ENCODE measurements around the gene OR10P1. TPM values are rescaled to one million over a fixed set of nuclear protein-coding genes. Genes with fewer than 3 reads are reported as not detected.

OR10P1 gene
- total and polyA plus RNA-seq, 10 of the 15 experiments (the other 5 are each of a cell fraction or from before 2014, with no cell fraction given), result not detected

DNA sequence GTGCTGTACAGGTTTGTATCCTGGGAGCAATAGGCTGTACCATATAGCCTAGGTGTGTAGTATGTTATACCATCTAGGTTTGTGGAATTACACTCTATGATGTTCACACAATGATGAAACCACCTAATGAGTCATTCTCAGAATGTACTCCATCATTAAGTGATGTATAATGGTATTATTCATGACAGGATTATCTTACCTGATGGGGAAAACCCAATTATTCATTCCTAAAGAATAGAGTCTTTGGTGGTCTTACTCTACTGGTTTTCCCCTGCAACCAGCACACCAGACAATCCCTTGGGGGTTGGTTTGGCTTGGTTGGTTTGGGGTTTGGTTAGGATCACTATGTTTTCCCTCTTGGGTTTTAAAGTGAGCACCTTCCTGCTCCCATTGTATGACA is 12.6 kb upstream of the OR10P1 start (continued):
- TF ChIP-seq, protein P1, sequence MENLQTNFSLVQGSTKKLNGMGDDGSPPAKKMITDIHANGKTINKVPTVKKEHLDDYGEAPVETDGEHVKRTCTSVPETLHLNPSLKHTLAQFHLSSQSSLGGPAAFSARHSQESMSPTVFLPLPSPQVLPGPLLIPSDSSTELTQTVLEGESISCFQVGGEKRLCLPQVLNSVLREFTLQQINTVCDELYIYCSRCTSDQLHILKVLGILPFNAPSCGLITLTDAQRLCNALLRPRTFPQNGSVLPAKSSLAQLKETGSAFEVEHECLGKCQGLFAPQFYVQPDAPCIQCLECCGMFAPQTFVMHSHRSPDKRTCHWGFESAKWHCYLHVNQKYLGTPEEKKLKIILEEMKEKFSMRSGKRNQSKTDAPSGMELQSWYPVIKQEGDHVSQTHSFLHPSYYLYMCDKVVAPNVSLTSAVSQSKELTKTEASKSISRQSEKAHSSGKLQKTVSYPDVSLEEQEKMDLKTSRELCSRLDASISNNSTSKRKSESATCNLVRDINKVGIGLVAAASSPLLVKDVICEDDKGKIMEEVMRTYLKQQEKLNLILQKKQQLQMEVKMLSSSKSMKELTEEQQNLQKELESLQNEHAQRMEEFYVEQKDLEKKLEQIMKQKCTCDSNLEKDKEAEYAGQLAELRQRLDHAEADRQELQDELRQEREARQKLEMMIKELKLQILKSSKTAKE (IDR thresholded peaks at IDR 0.05; ENCODE audit: low read depth, poor library complexity, severe bottlenecking), result peak; percentile 86
- TF ChIP-seq EP300 (IDR thresholded peaks at IDR 0.05; ENCODE audit: borderline replicate concordance in 1 of 2, control insufficient read depth in 1 of 2, low read depth in 2 of 2, low read length in 2 of 2) (peak; percentile 69 to 74; a peak in 3 of 4 replicates), RUNX3 (IDR thresholded peaks at IDR 0.05; ENCODE audit: low read length) (peak; percentile 98), TAF1 (IDR thresholded peaks at IDR 0.05; ENCODE audit: borderline replicate concordance, low read depth, low read length) (no peak), FOXK2 (IDR thresholded peaks at IDR 0.05) (no peak), PAX5 (IDR thresholded peaks at IDR 0.05; ENCODE audit: borderline replicate concordance, low read depth, low read length) (peak; percentile 80), HDAC2 (IDR thresholded peaks at IDR 0.05) (no peak), NFXL1 (IDR thresholded peaks at IDR 0.05; ENCODE audit: borderline replicate concordance) (no peak), ZNF207 (IDR thresholded peaks at IDR 0.05; ENCODE audit: borderline replicate concordance) (no peak), NFIC (IDR thresholded peaks at IDR 0.05; ENCODE audit: low read depth, low read length) (peak; percentile 97), ZNF24 (IDR thresholded peaks at IDR 0.05) (no peak), SPI1 (IDR thresholded peaks at IDR 0.05; ENCODE audit: borderline replicate concordance, insufficient read depth, low read depth, low read length) (no peak), CBX5 (IDR thresholded peaks at IDR 0.05; ENCODE audit: low read depth) (peak; percentile 35; the same call in 1 of the 2 replicates), SRF (IDR thresholded peaks at IDR 0.05; ENCODE audit: low read depth in 2 of 2, low read length in 2 of 2) (no peak), WRNIP1 (IDR thresholded peaks at IDR 0.05; ENCODE audit: borderline replicate concordance, low read depth, low read length) (no peak), IKZF2 (IDR thresholded peaks at IDR 0.05) (peak; percentile 87 to 94), MXI1 (IDR thresholded peaks at IDR 0.05; ENCODE audit: low read depth, low read length) (no peak), CEBPB (IDR thresholded peaks at IDR 0.05; ENCODE audit: borderline replicate concordance in 1 of 2, low read depth in 2 of 2, low read length in 2 of 2) (peak in 1 of 2 experiments; percentile 67; a peak in 1 of 4 replicates)
- TF ChIP-seq, protein P2, sequence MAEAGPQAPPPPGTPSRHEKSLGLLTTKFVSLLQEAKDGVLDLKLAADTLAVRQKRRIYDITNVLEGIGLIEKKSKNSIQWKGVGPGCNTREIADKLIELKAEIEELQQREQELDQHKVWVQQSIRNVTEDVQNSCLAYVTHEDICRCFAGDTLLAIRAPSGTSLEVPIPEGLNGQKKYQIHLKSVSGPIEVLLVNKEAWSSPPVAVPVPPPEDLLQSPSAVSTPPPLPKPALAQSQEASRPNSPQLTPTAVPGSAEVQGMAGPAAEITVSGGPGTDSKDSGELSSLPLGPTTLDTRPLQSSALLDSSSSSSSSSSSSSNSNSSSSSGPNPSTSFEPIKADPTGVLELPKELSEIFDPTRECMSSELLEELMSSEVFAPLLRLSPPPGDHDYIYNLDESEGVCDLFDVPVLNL (IDR thresholded peaks at IDR 0.05; ENCODE audit: low read depth, low read length), result no peak
- TF ChIP-seq, protein P3, sequence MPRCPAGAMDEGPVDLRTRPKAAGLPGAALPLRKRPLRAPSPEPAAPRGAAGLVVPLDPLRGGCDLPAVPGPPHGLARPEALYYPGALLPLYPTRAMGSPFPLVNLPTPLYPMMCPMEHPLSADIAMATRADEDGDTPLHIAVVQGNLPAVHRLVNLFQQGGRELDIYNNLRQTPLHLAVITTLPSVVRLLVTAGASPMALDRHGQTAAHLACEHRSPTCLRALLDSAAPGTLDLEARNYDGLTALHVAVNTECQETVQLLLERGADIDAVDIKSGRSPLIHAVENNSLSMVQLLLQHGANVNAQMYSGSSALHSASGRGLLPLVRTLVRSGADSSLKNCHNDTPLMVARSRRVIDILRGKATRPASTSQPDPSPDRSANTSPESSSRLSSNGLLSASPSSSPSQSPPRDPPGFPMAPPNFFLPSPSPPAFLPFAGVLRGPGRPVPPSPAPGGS (IDR thresholded peaks at IDR 0.05; ENCODE audit: borderline replicate concordance, insufficient read depth, low read depth, low read length, poor library complexity, severe bottlenecking), result peak; percentile 97
- TF ChIP-seq, protein P4, sequence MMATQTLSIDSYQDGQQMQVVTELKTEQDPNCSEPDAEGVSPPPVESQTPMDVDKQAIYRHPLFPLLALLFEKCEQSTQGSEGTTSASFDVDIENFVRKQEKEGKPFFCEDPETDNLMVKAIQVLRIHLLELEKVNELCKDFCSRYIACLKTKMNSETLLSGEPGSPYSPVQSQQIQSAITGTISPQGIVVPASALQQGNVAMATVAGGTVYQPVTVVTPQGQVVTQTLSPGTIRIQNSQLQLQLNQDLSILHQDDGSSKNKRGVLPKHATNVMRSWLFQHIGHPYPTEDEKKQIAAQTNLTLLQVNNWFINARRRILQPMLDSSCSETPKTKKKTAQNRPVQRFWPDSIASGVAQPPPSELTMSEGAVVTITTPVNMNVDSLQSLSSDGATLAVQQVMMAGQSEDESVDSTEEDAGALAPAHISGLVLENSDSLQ (IDR thresholded peaks at IDR 0.05), result peak; percentile 59
- TF ChIP-seq, protein P5, sequence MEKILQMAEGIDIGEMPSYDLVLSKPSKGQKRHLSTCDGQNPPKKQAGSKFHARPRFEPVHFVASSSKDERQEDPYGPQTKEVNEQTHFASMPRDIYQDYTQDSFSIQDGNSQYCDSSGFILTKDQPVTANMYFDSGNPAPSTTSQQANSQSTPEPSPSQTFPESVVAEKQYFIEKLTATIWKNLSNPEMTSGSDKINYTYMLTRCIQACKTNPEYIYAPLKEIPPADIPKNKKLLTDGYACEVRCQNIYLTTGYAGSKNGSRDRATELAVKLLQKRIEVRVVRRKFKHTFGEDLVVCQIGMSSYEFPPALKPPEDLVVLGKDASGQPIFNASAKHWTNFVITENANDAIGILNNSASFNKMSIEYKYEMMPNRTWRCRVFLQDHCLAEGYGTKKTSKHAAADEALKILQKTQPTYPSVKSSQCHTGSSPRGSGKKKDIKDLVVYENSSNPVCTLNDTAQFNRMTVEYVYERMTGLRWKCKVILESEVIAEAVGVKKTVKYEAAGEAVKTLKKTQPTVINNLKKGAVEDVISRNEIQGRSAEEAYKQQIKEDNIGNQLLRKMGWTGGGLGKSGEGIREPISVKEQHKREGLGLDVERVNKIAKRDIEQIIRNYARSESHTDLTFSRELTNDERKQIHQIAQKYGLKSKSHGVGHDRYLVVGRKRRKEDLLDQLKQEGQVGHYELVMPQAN (conservative IDR thresholded peaks at IDR 0.05), result no peak

Measured in GM12878 (cell line).